GM18520 (cell line): ENCODE measurements around the gene SOAT2.
"Not testable (repeated sequence)": the region's sequence is repeated elsewhere in the genome, so short reads cannot be mapped to it uniquely, and the experiment has no call there.

ENCODE experiments used
- ATAC-seq: cut with Tn5 transposase; IDR thresholded peaks from one replicate; pipeline ENCODE4 v1.9.1; 2021; ENCODE audit not compliant: unreplicated experiment

The SOAT2 gene

GRCh38 chr12:53079226-53080117 is 23.8 kb upstream of the SOAT2 start, which contains the start of gene SPRYD3:
SPRYD3 (minus strand) TSS chr12:53079390; CDS start chr12:53079333, 57 bp downstream.
- peak; percentile 94 for ATAC-seq

- no peak for ATAC-seq
These were observed 20.6 kb upstream of the SOAT2 start for GRCh38 chr12:53082637-53083175.

- ATAC-seq = no peak
These were observed 16.9 kb upstream of the SOAT2 start for GRCh38 chr12:53086361-53086760.

- no peak for ATAC-seq
These were observed 13.2 kb upstream of the SOAT2 start for GRCh38 chr12:53090105-53090504.

DNA sequence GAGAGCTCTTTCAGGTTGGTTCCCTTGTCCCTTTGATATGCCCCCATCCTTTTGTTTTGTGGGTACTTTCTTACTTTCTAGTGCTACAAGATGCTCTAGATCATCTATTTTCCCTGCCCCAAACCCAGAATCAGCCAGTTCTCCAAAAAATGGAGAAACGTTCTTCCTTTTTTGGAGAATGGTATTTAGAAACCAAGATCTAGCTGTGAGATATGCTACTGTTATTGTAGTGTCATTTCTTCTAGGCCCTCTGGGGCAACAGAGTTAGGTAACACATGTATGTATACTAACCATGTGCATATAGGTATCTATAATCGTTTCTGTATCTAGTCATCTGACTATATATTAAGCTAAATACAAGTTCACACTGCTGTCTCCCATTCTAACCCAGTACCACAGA is 12.7 kb upstream of the SOAT2 start:
- no peak for ATAC-seq

DNA sequence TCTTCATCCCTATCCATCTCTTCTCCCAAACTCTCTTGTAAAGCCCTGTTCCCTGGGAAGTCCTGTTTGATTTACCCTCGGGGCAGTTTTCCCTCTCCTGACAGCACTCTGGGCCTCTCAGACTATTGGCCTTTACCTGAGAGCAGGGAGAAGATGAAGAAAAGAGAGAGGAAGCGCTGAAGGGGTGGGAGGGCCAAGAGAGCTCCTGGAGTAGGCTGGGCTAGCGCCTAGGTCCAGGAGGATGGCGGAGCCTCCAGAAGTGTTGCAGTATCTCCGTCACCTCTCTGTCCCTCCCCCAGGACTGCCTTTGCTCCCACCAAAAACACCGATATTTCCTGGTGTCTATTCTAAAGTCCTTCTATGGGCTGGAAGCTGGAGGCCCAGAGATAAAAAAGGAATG is 11.5 kb upstream of the SOAT2 start:
- ATAC-seq = no peak

GRCh38 chr12:53093777-53094393 is 9.4 kb upstream of the SOAT2 start:
- no peak for ATAC-seq

GRCh38 chr12:53094394-53094787 is 8.9 kb upstream of the SOAT2 start:
- no peak for ATAC-seq

DNA sequence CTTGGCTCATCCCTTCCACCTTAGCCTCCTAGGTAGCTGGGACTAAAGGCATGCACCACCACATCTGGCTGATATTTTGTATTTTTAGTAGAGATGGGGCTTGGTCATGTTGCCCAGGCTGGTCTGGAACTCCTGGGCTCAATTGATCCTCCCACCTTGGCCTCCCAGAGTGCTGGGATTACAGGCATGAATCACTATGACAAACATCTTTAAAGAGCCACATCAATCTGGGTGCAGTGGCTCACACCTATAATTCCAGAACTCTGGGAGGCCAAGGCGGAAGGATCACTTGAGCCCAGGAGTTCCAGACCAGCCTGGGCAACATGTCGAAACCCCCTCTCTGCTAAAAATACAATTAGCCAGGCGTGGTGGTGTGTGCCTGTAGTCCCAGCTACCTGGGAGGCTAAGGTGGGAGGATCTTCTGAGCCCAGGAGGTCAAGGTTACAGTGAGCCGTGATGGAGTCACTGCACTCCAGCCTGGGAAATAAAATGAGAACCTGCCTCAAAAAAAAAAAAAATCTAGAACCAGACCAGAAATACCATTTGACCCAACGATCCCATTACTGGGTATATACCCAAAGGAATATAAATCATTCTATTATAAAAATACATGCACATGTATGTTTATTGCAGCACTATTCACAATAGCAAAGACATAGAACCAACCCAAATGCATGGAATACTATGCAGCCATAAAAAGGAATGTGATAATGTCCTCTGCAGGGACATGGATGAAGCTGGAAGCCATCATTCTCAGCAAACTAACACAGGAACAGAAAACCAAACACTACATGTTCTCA is 8.3 kb upstream of the SOAT2 start:
- ATAC-seq = not testable (repeated sequence)

DNA sequence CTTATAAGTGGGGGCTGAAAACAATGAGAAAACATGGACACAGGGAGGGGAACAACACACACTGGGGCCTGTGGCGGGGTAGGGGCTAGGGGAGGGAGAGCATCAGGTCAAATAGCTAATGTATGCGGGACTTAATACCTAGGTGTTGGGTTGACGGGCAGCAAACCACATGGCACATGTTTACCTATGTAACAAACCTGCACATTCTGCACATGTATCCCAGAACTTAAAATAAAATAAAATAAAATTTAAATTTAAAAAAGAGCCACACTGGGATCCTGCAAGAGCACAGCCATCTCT is 7.7 kb upstream of the SOAT2 start:
- not testable (repeated sequence) for ATAC-seq

GRCh38 chr12:53096089-53096741 is 7.1 kb upstream of the SOAT2 start:
- ATAC-seq = no peak

- no peak for ATAC-seq
These were observed 6.5 kb upstream of the SOAT2 start for GRCh38 chr12:53096759-53097158.

DNA sequence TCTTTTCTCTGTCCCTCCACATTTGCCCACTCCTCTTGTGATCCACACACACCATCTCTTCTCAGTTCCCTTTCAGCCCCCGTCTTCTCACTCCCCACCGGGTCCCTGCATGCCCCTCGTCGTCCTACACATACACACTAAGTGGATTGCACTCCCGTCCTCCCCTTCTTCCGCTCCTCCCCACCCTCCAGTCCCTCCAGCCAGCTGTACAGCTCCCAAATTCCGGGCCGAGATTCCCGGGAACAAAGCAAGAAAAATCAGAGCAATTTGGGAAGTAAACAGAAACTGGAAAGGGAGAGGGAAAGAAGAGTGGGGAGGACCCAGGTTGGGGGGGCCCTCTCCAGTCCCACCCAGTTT is 6.1 kb upstream of the SOAT2 start:
- ATAC-seq = no peak

- no peak for ATAC-seq
These were observed 5.5 kb upstream of the SOAT2 start, which contains the start of gene IGFBP6 for GRCh38 chr12:53097564-53098353. IGFBP6 (plus strand) TSS chr12:53097667; CDS start chr12:53097718, 51 bp downstream.

- no peak for ATAC-seq
These were observed 4.8 kb upstream of the SOAT2 start for GRCh38 chr12:53098354-53098981.

- ATAC-seq = no peak
These were observed 4.0 kb upstream of the SOAT2 start for GRCh38 chr12:53099071-53099882.

GRCh38 chr12:53100466-53101151 is 2.7 kb upstream of the SOAT2 start:
- ATAC-seq = no peak

- ATAC-seq = no peak
These were observed 2.0 kb upstream of the SOAT2 start for GRCh38 chr12:53101266-53101665.
